Activated naive CD8-positive, alpha-beta T cell (primary cell): ENCODE data around the gene OR51Q1.

Experiments used
- H3K27ac Mint-ChIP-seq: one replicate; pipeline ENCODE4 v1.8.0; 2021; ENCODE audit warnings: mixed read lengths
- H3K27me3 Mint-ChIP-seq: one replicate; pipeline ENCODE4 v1.8.0; 2021; ENCODE audit warnings: mixed read lengths
- H3K36me3 Mint-ChIP-seq: one replicate; pipeline ENCODE4 v1.8.0; 2021; ENCODE audit warnings: mixed read lengths
- H3K4me1 Mint-ChIP-seq: one replicate; pipeline ENCODE4 v1.8.0; 2021; ENCODE audit warnings: low read depth, mixed read lengths
- H3K4me3 Mint-ChIP-seq: one replicate; pipeline ENCODE4 v1.8.0; 2021; ENCODE audit warnings: mild to moderate bottlenecking, mixed read lengths
- H3K9me3 Mint-ChIP-seq: one replicate; pipeline ENCODE4 v1.8.0; 2021; ENCODE audit warnings: low read depth, mixed read lengths

OR51Q1 gene

GRCh38 chr11:5467527-5467926 is 45.6 kb downstream of the OR51Q1 start:
- H3K4me1 Mint-ChIP-seq = no peaks in the 10 kb centered on the region
- H3K9me3 Mint-ChIP-seq = no peaks in the 10 kb centered on the region
- H3K27ac Mint-ChIP-seq = no peak overlapping the region
- H3K4me3 Mint-ChIP-seq = no peak overlapping the region
- H3K27me3 Mint-ChIP-seq = peaks cover 5% of the 10 kb centered on the region
- H3K36me3 Mint-ChIP-seq = no peaks in the 10 kb centered on the region
